ENCODE measurements around the gene OPCML.

GRCh38 chr11:132909021-132909606 is 623.2 kb downstream of the OPCML start:
- TF ChIP-seq CTCF (IDR thresholded peaks at IDR 0.05) (no peak), POLR2A (IDR thresholded peaks at IDR 0.05) (no peak)

Measured in lower leg skin (tissue), 3 donors.